Panc1 (cell line): ENCODE results near the gene RHBDD1. TPM values are rescaled to one million over a fixed set of nuclear protein-coding genes. Genes with fewer than 3 reads are reported as not detected.

Experiments used
- ATAC-seq: fragments of 200-7000 bp; cut with Tn5 transposase; 2 replicates; pipeline ENCODE4 v1.9.1; 2020; ENCODE audit warnings: mild to moderate bottlenecking, moderate library complexity
- BruUV-seq: library from RNA; stranded (reverse); fragments of 400-500 nt; replicated peaks from 2 replicates; lab custom pipeline; 2021; lab: Mats Ljungman, UMichigan
- CTCF ChIA-PET: fragments of 300-600 bp; sonication (Branson Sonifier 250); formaldehyde crosslinking; loops from one replicate; lab custom pipeline; 2022; ENCODE audit warnings: antibody characterized with exemption; lab: Charles Lee
- POLR2A ChIA-PET: fragments of 300-600 bp; sonication (Branson Sonifier 250); formaldehyde crosslinking; loops from one replicate; lab custom pipeline; 2022; ENCODE audit warnings: antibody characterized with exemption; lab: Charles Lee
- DNase-seq: peaks from one replicate; pipeline ENCODE4 v3.0.0-alpha.2; 2010; ENCODE audit warnings: low read depth, low spot score
- H3K27ac ChIP-seq: 2 replicates; pipeline ENCODE4 v1.5.1; 2011; ENCODE audit warnings: mild to moderate bottlenecking, low read length, inconsistent platforms
- H3K27me3 ChIP-seq: fragments of 200-500 bp; sonication (Bioruptor generic); 2 replicates; pipeline ENCODE4 v1.6.0; 2014; ENCODE audit warnings: low read length, inconsistent platforms; ENCODE audit not compliant: control insufficient read depth, insufficient read depth
- H3K36me3 ChIP-seq: fragments of 200-500 bp; sonication (Bioruptor generic); 2 replicates; pipeline ENCODE4 v1.5.1; 2014; ENCODE audit warnings: inconsistent platforms, mild to moderate bottlenecking, low read length, moderate library complexity; ENCODE audit not compliant: control insufficient read depth, insufficient read depth
- H3K4me1 ChIP-seq: 2 replicates; pipeline ENCODE4 v1.5.1; 2011; ENCODE audit warnings: inconsistent platforms, mild to moderate bottlenecking, low read length, moderate library complexity; ENCODE audit not compliant: control insufficient read depth, insufficient read depth
- H3K4me3 ChIP-seq, 2 experiments: 2 replicates each; pipeline ENCODE4 v1.5.1; 2011 to 2012; ENCODE audit warnings: low read depth in 2 of 2, low read length in 2 of 2, mild to moderate bottlenecking in 2 of 2, inconsistent platforms in 1 of 2, moderate library complexity in 1 of 2
- H3K9me3 ChIP-seq: fragments of 200-500 bp; sonication (Bioruptor generic); 2 replicates; pipeline ENCODE4 v1.5.1; 2014; ENCODE audit warnings: low read depth, mild to moderate bottlenecking, inconsistent platforms, low read length, moderate library complexity; ENCODE audit not compliant: control insufficient read depth, insufficient read depth
- POLR2AphosphoS5 ChIP-seq: IDR thresholded peaks from 2 replicates; pipeline ENCODE4 v1.6.1; 2012; ENCODE audit warnings: mild to moderate bottlenecking, low read depth, low read length, moderate library complexity
- SIN3A ChIP-seq: IDR thresholded peaks from 2 replicates; pipeline ENCODE4 v1.6.1; 2012; ENCODE audit warnings: low read depth, mild to moderate bottlenecking, low read length, moderate library complexity, borderline replicate concordance; ENCODE audit not compliant: insufficient read depth
- TCF7L2 ChIP-seq: IDR thresholded peaks from 2 replicates; pipeline ENCODE4 v1.6.1; 2011; ENCODE audit warnings: mild to moderate bottlenecking, low read depth, low read length, inconsistent platforms
- in situ Hi-C: cut with HindIII; loops from 2 replicates; pipeline ENCODE4 v1.10.0; 2016; ENCODE audit warnings: low sequenced_read_pairs, low pct_unique_long_range_greater_than_20kb
- intact Hi-C: fragments of 100-400 bp; cut with micrococcal nuclease; formaldehyde crosslinking; loops from one replicate; pipeline ENCODE4 v1.10.0; 2022; ENCODE audit not compliant: unreplicated experiment
- total RNA-seq: library from RNA; stranded (reverse); gene quantifications from one replicate; pipeline ENCODE4 v1.2.1, GENCODE V29; 2021; ENCODE audit not compliant: unreplicated experiment
- TF ChIP-seq, protein P1 (sequence below), 2 experiments: IDR thresholded peaks; 2 replicates each; pipeline ENCODE4 v1.6.1; 2011 to 2012; ENCODE audit warnings: low read depth in 2 of 2, control low read depth in 1 of 2, low read length in 1 of 2, mild to moderate bottlenecking in 1 of 2, moderate library complexity in 1 of 2; ENCODE audit not compliant: insufficient read depth in 1 of 2
- TF ChIP-seq, protein P2 (sequence below): fragments of 450-650 bp; IDR thresholded peaks from 2 replicates; pipeline ENCODE4 v1.5.1; 2017; ENCODE audit warnings: mild to moderate bottlenecking

The RHBDD1 gene
- total RNA-seq, 1 experiment from 2014 or later, result 25.3 TPM

DNA sequence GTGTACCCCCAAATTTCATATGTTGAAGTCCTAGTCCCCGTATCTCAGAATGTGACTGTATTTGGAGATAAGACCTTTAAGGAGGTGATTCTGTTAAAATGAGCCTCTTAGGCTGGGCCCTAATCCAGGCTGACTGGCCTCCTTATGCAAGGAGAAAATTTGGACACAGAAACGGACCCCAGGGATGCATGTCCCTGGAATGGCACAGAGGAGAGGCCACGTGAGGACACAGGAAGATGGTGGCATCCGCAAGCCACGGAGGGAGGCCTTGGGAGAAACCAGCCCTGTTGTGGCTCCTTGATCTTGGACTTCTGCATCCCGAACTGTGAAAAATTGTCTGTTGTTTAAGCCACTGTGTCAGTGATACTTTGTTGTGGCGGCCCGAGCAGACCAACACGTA is 177.5 kb downstream of the RHBDD1 start:
- no peaks in the 10 kb centered on the region for H3K4me1 ChIP-seq
- H3K4me3 ChIP-seq, result no peak overlapping the region
- ChIA-PET CTCF (no interaction called here), POLR2A (no interaction called here)
- in situ Hi-C loops (no loop called here), intact Hi-C loops (no loop called here)
- H3K27me3 ChIP-seq, result no peaks in the 10 kb centered on the region
- no peak overlapping the region for H3K27ac ChIP-seq
- BruUV-seq, result no TSS peak
- no peaks in the 10 kb centered on the region for H3K36me3 ChIP-seq
- no peaks in the 10 kb centered on the region for H3K9me3 ChIP-seq
- no peak for DNase-seq
- ATAC-seq, result no peak
- TF ChIP-seq SIN3A, result no peak
- TF ChIP-seq, protein P1, sequence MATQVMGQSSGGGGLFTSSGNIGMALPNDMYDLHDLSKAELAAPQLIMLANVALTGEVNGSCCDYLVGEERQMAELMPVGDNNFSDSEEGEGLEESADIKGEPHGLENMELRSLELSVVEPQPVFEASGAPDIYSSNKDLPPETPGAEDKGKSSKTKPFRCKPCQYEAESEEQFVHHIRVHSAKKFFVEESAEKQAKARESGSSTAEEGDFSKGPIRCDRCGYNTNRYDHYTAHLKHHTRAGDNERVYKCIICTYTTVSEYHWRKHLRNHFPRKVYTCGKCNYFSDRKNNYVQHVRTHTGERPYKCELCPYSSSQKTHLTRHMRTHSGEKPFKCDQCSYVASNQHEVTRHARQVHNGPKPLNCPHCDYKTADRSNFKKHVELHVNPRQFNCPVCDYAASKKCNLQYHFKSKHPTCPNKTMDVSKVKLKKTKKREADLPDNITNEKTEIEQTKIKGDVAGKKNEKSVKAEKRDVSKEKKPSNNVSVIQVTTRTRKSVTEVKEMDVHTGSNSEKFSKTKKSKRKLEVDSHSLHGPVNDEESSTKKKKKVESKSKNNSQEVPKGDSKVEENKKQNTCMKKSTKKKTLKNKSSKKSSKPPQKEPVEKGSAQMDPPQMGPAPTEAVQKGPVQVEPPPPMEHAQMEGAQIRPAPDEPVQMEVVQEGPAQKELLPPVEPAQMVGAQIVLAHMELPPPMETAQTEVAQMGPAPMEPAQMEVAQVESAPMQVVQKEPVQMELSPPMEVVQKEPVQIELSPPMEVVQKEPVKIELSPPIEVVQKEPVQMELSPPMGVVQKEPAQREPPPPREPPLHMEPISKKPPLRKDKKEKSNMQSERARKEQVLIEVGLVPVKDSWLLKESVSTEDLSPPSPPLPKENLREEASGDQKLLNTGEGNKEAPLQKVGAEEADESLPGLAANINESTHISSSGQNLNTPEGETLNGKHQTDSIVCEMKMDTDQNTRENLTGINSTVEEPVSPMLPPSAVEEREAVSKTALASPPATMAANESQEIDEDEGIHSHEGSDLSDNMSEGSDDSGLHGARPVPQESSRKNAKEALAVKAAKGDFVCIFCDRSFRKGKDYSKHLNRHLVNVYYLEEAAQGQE (IDR thresholded peaks at IDR 0.05; ENCODE audit: insufficient read depth in 1 of 2, low read depth in 2 of 2, low read length in 1 of 2), result no peak
- TF ChIP-seq, protein P2, sequence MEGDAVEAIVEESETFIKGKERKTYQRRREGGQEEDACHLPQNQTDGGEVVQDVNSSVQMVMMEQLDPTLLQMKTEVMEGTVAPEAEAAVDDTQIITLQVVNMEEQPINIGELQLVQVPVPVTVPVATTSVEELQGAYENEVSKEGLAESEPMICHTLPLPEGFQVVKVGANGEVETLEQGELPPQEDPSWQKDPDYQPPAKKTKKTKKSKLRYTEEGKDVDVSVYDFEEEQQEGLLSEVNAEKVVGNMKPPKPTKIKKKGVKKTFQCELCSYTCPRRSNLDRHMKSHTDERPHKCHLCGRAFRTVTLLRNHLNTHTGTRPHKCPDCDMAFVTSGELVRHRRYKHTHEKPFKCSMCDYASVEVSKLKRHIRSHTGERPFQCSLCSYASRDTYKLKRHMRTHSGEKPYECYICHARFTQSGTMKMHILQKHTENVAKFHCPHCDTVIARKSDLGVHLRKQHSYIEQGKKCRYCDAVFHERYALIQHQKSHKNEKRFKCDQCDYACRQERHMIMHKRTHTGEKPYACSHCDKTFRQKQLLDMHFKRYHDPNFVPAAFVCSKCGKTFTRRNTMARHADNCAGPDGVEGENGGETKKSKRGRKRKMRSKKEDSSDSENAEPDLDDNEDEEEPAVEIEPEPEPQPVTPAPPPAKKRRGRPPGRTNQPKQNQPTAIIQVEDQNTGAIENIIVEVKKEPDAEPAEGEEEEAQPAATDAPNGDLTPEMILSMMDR, result no peak
- no peak for TF ChIP-seq POLR2AphosphoS5
- no peak for TF ChIP-seq TCF7L2

DNA sequence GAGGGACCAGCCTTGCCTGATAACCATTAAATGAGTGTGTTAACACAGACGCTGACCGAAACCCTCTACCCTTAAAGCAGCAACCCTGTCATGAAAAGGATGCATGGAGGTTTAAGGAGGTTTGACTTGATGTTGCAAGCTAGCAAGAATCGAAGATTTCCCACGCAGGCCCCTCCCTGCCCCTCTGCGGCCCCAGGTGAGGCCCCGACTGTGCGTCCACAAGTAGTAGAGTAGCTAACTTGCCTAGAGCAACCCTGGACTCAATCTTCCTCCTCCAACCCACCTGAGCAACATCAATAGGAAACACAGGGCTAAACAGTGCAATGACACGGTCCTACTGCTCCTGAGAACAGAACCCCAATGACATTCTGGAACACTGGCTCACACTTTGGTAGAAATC is 178.0 kb downstream of the RHBDD1 start:
- in situ Hi-C loops, result no loop called here
- Histone ChIP-seq H3K9me3 (no peaks in the 10 kb centered on the region), H3K27me3 (no peaks in the 10 kb centered on the region), H3K4me3 (no peak overlapping the region), H3K27ac (no peak overlapping the region), H3K4me1 (no peaks in the 10 kb centered on the region), H3K36me3 (no peaks in the 10 kb centered on the region)
- DNase-seq, result no peak
- intact Hi-C loops, result no loop called here
- CTCF ChIA-PET, result no interaction called here
- ATAC-seq, result no peak
- BruUV-seq, result no TSS peak
- POLR2A ChIA-PET, result no interaction called here
- TF ChIP-seq, protein P1 (IDR thresholded peaks at IDR 0.05; ENCODE audit: insufficient read depth in 1 of 2, low read depth in 2 of 2, low read length in 1 of 2), result no peak
- TF ChIP-seq POLR2AphosphoS5 (no peak), TCF7L2 (no peak), SIN3A (no peak)
- TF ChIP-seq, protein P2, result no peak
